ENCODE measurements around the gene GET4.
A peak's percentile ranks its signal among the peaks of the same experiment; 100 is the strongest.

The GET4 gene

GRCh38 chr7:917255-918117 lies 41.1 kb downstream of the GET4 start:
- DNase-seq = no peak

GRCh38 chr7:918118-918425 lies 41.7 kb downstream of the GET4 start:
- DNase-seq = no peak

- peak; percentile 47 for DNase-seq
These were observed 42.2 kb downstream of the GET4 start for GRCh38 chr7:918441-919113.

- DNase-seq = no peak
These were observed 42.7 kb downstream of the GET4 start for GRCh38 chr7:919114-919442.

GRCh38 chr7:919924-920341 lies 43.6 kb downstream of the GET4 start:
- DNase-seq = peak; percentile 52

- peak; percentile 69 for DNase-seq
These were observed 44.2 kb downstream of the GET4 start for GRCh38 chr7:920351-921070.

GRCh38 chr7:921071-921461 lies 44.7 kb downstream of the GET4 start:
- DNase-seq = no peak

- DNase-seq = peak; percentile 73
These were observed 45.4 kb downstream of the GET4 start for GRCh38 chr7:921581-922333.

GRCh38 chr7:922334-923107 lies 46.2 kb downstream of the GET4 start:
- peak; percentile 79 for DNase-seq

GRCh38 chr7:923108-924041 lies 47.0 kb downstream of the GET4 start:
- peak; percentile 91 for DNase-seq

GRCh38 chr7:924042-924441 lies 47.7 kb downstream of the GET4 start:
- peak; percentile 50 for DNase-seq

GRCh38 chr7:924541-925231 lies 48.3 kb downstream of the GET4 start:
- peak; percentile 86 for DNase-seq

GRCh38 chr7:925601-926000 lies 49.2 kb downstream of the GET4 start:
- peak; percentile 89 for DNase-seq

- DNase-seq = peak; percentile 56
These were observed 50.0 kb downstream of the GET4 start for GRCh38 chr7:926061-927030.

GRCh38 chr7:927031-927671 lies 50.8 kb downstream of the GET4 start:
- peak; percentile 52 for DNase-seq

GRCh38 chr7:929311-929711 lies 53.0 kb downstream of the GET4 start:
- peak; percentile 51 for DNase-seq

GRCh38 chr7:930975-931758 lies 54.8 kb downstream of the GET4 start:
- DNase-seq = no peak
